ENCODE data around the gene CTBS. TPM values are rescaled to one million over a fixed set of nuclear protein-coding genes. Genes with fewer than 3 reads are reported as not detected.

The CTBS gene
- total RNA-seq, 2 donors from 2014 or later, result 7.5 to 9.2 TPM

DNA sequence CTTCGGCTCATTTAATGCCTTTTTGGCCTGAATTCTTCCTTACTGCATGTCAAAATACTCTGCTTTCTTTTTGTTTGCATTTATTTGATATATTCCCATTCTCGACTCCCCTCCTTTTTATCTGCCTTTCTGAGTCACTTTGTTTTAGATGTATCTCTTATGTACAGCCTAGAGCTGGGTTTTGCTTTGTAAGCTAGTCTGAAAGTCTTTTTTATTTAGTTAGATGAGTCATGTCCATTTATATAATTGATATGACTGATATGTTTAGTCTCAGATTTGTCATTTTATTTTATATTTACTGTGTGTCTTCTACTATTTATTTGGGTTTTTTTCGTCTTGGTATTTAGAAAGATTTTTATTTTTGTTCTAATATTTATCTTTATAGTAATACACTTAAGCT, 34.3 kb downstream of the CTBS start:
- TF ChIP-seq, protein P1, sequence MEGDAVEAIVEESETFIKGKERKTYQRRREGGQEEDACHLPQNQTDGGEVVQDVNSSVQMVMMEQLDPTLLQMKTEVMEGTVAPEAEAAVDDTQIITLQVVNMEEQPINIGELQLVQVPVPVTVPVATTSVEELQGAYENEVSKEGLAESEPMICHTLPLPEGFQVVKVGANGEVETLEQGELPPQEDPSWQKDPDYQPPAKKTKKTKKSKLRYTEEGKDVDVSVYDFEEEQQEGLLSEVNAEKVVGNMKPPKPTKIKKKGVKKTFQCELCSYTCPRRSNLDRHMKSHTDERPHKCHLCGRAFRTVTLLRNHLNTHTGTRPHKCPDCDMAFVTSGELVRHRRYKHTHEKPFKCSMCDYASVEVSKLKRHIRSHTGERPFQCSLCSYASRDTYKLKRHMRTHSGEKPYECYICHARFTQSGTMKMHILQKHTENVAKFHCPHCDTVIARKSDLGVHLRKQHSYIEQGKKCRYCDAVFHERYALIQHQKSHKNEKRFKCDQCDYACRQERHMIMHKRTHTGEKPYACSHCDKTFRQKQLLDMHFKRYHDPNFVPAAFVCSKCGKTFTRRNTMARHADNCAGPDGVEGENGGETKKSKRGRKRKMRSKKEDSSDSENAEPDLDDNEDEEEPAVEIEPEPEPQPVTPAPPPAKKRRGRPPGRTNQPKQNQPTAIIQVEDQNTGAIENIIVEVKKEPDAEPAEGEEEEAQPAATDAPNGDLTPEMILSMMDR (IDR thresholded peaks at IDR 0.05), result no peak

DNA sequence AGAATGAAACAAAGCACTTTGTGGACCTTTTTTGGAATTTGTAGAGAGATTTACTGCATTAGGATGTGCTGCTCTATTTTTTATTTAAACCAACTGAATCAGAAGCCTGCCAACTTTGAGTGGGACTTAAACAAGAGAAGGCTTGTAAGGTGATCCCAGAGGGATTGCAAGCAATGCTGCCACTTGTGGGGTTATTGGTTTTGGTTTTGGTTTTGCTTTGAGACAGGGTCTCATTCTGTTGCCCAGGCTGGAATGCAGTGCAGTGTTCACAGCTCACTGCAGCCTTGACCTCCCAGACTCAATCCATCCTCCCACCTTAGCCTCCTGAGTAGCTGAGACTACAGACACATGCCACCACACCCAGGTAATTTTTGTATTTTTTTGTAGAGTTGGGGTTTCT, 35.6 kb downstream of the CTBS start:
- H3K4me3 ChIP-seq, result no peak overlapping the region
- H3K27me3 ChIP-seq, result no peaks in the 10 kb centered on the region
- DNase-seq (ENCODE audit: low spot score), result no peak
- H3K27ac ChIP-seq, result no peak overlapping the region
- H3K9me3 ChIP-seq, result no peaks in the 10 kb centered on the region
- H3K4me1 ChIP-seq, result no peaks in the 10 kb centered on the region
- H3K36me3 ChIP-seq, result no peaks in the 10 kb centered on the region
- TF ChIP-seq, protein P1 (IDR thresholded peaks at IDR 0.05), result no peak

More for the DNA sequence above, 34.3 kb downstream of the CTBS start:
- no peak overlapping the region for H3K4me3 ChIP-seq
- H3K4me1 ChIP-seq, result no peaks in the 10 kb centered on the region
- no peaks in the 10 kb centered on the region for H3K9me3 ChIP-seq
- H3K36me3 ChIP-seq, result no peaks in the 10 kb centered on the region
- DNase-seq (ENCODE audit: low spot score), result no peak
- H3K27me3 ChIP-seq, result no peaks in the 10 kb centered on the region
- no peak overlapping the region for H3K27ac ChIP-seq

DNA sequence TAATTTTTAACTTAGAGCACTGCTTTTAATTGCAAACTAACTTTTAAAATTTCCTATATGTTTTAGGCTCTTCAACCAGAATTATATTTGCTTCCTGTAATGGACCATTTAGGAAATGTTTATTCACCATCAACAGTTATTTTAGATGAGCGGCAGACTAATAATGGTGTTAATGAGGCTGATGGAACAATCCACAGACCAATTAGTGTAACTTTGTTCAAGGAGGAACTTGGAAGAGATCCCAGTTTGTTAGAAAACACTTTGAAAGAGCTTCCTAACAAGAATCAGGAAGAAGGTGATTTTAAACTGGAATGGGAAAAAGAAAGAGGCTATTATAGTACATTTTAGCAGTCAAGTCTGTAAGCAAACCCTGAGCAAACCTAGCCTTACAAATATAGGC, 48.5 kb downstream of the CTBS start:
- TF ChIP-seq, protein P1 (IDR thresholded peaks at IDR 0.05), result no peak
- no peak for DNase-seq (ENCODE audit: low spot score)
- Histone ChIP-seq H3K4me3 (no peak overlapping the region), H3K4me1 (no peaks in the 10 kb centered on the region), H3K9me3 (no peaks in the 10 kb centered on the region), H3K27me3 (no peaks in the 10 kb centered on the region), H3K27ac (no peak overlapping the region), H3K36me3 (no peaks in the 10 kb centered on the region)

DNA sequence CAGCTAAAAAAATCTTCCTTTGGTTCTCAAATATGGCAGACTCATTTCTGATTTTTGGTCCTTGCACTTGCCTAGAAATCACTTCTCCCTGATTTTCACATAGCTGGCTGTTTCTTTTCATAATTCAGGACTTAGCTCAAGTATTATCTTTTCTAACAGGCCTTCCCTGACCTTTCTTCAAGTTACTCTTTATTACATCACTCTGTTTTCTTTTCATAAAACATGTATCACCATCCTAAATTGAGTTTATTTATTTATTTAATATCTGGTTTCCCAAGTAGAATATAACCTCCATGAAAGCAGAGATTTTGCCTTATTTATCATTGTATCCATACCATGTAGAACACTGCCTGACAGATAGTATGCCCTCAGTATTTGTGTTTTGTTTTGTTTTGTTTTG, 49.6 kb downstream of the CTBS start:
- no peaks in the 10 kb centered on the region for H3K27me3 ChIP-seq
- H3K4me1 ChIP-seq, result no peaks in the 10 kb centered on the region
- H3K9me3 ChIP-seq, result no peaks in the 10 kb centered on the region
- TF ChIP-seq, protein P1 (IDR thresholded peaks at IDR 0.05), result no peak
- no peaks in the 10 kb centered on the region for H3K36me3 ChIP-seq
- H3K4me3 ChIP-seq, result no peak overlapping the region
- DNase-seq (ENCODE audit: low spot score), result no peak
- H3K27ac ChIP-seq, result no peak overlapping the region

DNA sequence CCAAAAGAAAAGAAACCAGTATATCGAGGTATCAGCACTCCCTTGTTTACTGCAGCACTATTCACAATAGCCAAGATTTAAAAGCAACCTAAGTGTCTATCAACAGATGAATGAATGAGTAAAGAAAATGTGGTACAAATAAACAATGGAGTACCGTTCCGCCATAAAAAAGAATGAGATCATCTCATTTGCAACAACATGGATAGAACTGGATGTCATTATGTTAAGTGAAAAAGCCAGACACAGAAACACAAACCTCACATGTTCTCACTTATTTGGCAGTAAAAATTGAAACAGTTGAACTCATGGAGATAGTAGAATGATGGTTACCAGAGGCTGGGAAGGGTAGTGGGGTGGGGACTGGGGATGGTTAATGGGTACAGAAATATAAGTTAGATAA, 63.6 kb downstream of the CTBS start:
- Histone ChIP-seq H3K27me3 (no peaks in the 10 kb centered on the region), H3K36me3 (no peaks in the 10 kb centered on the region)

DNA sequence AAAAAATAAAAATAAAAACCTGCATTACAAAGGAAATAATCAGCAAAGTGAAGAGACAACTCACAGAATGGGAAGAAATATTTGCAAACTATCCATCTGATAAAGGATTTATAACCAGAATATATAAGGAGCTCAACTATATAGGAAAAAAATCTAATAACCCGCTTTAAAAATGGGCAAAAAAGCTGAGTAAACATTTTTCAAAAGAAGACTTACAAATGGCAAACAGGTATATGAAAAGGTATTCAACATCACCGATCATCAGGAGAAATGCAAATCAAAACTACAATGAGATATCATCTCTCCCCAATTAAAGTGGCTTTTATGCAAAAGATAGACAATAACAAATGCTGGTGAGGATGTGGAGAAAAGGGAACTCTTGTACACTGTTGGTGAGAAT, 64.1 kb downstream of the CTBS start:
- TF ChIP-seq, protein P1 (IDR thresholded peaks at IDR 0.05), result no peak

More for the DNA sequence above, 63.6 kb downstream of the CTBS start:
- H3K4me3 ChIP-seq, result no peak overlapping the region
- TF ChIP-seq, protein P1 (IDR thresholded peaks at IDR 0.05), result no peak
- H3K9me3 ChIP-seq, result peaks cover 0 to 7% of the 10 kb centered on the region in 2 donors
- H3K4me1 ChIP-seq, result peaks cover 0 to 8% of the 10 kb centered on the region in 2 donors
- no peak overlapping the region for H3K27ac ChIP-seq
- DNase-seq (ENCODE audit: low spot score), result no peak

More for the DNA sequence above, 64.1 kb downstream of the CTBS start:
- H3K36me3 ChIP-seq, result no peaks in the 10 kb centered on the region
- peaks cover 0 to 7% of the 10 kb centered on the region in 2 donors for H3K9me3 ChIP-seq
- H3K27ac ChIP-seq, result no peak overlapping the region
- H3K4me3 ChIP-seq, result no peak overlapping the region
- no peaks in the 10 kb centered on the region for H3K27me3 ChIP-seq
- no peak for DNase-seq (ENCODE audit: low spot score)
- peaks cover 0 to 8% of the 10 kb centered on the region in 2 donors for H3K4me1 ChIP-seq

All from right atrium auricular region (tissue), 2 donors.